Fibroblast of pulmonary artery (primary cell): ENCODE results near the gene NPAS3.

Source experiments
- DNase-seq: peaks from one replicate; pipeline ENCODE4 v3.0.0-alpha.2; 2010; ENCODE audit warnings: low read depth
- H3K4me3 ChIP-seq: replicated peaks from 2 replicates; pipeline ENCODE4 v1.5.1; 2011; ENCODE audit warnings: low read depth, mild to moderate bottlenecking, control low read depth, low read length, moderate library complexity
- TF ChIP-seq, protein P1 (sequence below): IDR thresholded peaks from 2 replicates; pipeline ENCODE4 v1.5.1; 2011; ENCODE audit warnings: mild to moderate bottlenecking, control low read depth, low read length, inconsistent platforms; ENCODE audit errors: missing control alignments

The NPAS3 gene

GRCh38 chr14:33851366-33851765, 912.7 kb downstream of the NPAS3 start:
- TF ChIP-seq, protein P1, sequence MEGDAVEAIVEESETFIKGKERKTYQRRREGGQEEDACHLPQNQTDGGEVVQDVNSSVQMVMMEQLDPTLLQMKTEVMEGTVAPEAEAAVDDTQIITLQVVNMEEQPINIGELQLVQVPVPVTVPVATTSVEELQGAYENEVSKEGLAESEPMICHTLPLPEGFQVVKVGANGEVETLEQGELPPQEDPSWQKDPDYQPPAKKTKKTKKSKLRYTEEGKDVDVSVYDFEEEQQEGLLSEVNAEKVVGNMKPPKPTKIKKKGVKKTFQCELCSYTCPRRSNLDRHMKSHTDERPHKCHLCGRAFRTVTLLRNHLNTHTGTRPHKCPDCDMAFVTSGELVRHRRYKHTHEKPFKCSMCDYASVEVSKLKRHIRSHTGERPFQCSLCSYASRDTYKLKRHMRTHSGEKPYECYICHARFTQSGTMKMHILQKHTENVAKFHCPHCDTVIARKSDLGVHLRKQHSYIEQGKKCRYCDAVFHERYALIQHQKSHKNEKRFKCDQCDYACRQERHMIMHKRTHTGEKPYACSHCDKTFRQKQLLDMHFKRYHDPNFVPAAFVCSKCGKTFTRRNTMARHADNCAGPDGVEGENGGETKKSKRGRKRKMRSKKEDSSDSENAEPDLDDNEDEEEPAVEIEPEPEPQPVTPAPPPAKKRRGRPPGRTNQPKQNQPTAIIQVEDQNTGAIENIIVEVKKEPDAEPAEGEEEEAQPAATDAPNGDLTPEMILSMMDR: no peak
- no peak overlapping the region for H3K4me3 ChIP-seq
- DNase-seq: no peak

- H3K4me3 ChIP-seq: no peak overlapping the region
- TF ChIP-seq, protein P1: no peak
- no peak for DNase-seq
Observed at GRCh38 chr14:33851931-33852330, 913.3 kb downstream of the NPAS3 start.
